Kidney epithelial cell (primary cell): ENCODE results near the gene TAC4. TPM values are rescaled to one million over a fixed set of nuclear protein-coding genes. Genes with fewer than 3 reads are reported as not detected.
A peak's percentile ranks its signal among the peaks of the same experiment; 100 is the strongest.

Experiments used
- DNase-seq: peaks from one replicate; pipeline ENCODE4 v3.0.0-alpha.2; 2010; ENCODE audit warnings: low read depth
- H3K27me3 ChIP-seq: 2 replicates; pipeline ENCODE4 v1.6.0; 2011; ENCODE audit warnings: low read length; ENCODE audit not compliant: control insufficient read depth, insufficient read depth
- H3K36me3 ChIP-seq: 2 replicates; pipeline ENCODE4 v1.5.1; 2011; ENCODE audit warnings: low read length; ENCODE audit not compliant: control insufficient read depth, insufficient read depth
- H3K4me3 ChIP-seq: 2 replicates; pipeline ENCODE4 v1.5.1; 2011; ENCODE audit warnings: low read depth, mild to moderate bottlenecking, control low read depth, low read length
- total RNA-seq: library from RNA; depleted of rRNA; stranded (reverse); fragments of >200 nt; gene quantifications from 2 replicates; pipeline ENCODE4 v1.2.3, GENCODE V29; 2015
- TF ChIP-seq, protein P1 (sequence below): IDR thresholded peaks from 2 replicates; pipeline ENCODE4 v1.5.1; 2011; ENCODE audit warnings: mild to moderate bottlenecking, moderate library complexity, low read length, control low read depth, inconsistent platforms; ENCODE audit not compliant: insufficient read depth, poor library complexity, severe bottlenecking

Gene TAC4
- total RNA-seq, 1 donor from 2014 or later, result not detected

DNA sequence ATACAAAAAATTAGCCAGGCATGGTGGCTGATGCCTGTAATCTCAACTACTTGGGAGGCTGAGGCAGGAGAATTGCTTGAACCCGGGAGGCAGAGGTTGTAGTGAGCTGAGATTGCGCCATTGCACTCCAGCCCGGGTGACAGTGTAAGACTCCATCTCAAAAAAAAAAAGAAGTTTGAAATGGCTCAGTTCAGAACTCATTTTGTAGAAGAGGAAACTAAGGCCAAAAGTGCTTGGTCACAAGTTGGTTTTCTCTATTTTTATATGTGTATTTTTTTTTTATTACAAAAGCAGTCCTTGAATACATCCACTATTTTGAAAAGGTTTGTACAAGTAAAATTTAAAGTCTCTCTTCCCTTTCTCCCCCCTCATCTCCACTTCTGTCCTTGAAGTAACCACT, 5.5 kb downstream of the TAC4 start:
- DNase-seq, result no peak
- no peaks in the 10 kb centered on the region for H3K27me3 ChIP-seq
- no peak overlapping the region for H3K4me3 ChIP-seq
- TF ChIP-seq, protein P1, sequence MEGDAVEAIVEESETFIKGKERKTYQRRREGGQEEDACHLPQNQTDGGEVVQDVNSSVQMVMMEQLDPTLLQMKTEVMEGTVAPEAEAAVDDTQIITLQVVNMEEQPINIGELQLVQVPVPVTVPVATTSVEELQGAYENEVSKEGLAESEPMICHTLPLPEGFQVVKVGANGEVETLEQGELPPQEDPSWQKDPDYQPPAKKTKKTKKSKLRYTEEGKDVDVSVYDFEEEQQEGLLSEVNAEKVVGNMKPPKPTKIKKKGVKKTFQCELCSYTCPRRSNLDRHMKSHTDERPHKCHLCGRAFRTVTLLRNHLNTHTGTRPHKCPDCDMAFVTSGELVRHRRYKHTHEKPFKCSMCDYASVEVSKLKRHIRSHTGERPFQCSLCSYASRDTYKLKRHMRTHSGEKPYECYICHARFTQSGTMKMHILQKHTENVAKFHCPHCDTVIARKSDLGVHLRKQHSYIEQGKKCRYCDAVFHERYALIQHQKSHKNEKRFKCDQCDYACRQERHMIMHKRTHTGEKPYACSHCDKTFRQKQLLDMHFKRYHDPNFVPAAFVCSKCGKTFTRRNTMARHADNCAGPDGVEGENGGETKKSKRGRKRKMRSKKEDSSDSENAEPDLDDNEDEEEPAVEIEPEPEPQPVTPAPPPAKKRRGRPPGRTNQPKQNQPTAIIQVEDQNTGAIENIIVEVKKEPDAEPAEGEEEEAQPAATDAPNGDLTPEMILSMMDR, result no peak
- H3K36me3 ChIP-seq, result no peaks in the 10 kb centered on the region

DNA sequence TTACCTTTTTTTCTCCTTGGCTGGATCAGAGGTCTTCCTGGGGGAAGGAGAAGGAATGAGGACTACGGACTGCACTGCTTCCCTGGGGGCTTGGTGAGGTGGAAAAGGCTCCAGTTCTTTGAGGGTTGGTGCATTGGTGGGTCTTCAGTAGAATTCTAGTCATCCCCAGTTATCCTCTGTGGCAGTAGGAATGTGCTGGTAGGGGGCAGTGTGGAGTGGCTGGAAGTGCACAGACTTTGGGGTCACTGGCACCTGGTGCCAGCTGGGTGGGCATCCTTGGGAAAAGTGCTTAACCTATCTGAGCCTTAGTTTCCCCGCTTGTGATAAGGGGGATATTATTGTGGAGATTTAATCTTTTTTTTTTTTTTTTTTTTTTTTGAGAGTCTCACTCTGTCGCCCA, 6.3 kb downstream of the TAC4 start:
- Histone ChIP-seq H3K27me3 (no peaks in the 10 kb centered on the region), H3K4me3 (no peak overlapping the region), H3K36me3 (no peaks in the 10 kb centered on the region)
- TF ChIP-seq, protein P1, result no peak
- DNase-seq, result no peak

- DNase-seq, result no peak
- no peak overlapping the region for H3K4me3 ChIP-seq
- no peaks in the 10 kb centered on the region for H3K27me3 ChIP-seq
- H3K36me3 ChIP-seq, result no peaks in the 10 kb centered on the region
- TF ChIP-seq, protein P1, result no peak
These were observed 8.4 kb downstream of the TAC4 start for GRCh38 chr17:49839455-49839854.

- peak overlapping the region; percentile 13 for H3K4me3 ChIP-seq
- H3K27me3 ChIP-seq, result no peaks in the 10 kb centered on the region
- no peaks in the 10 kb centered on the region for H3K36me3 ChIP-seq
- peak; percentile 82 for DNase-seq
- TF ChIP-seq, protein P1, result no peak
These were observed 11.5 kb downstream of the TAC4 start for GRCh38 chr17:49836111-49837030.

DNA sequence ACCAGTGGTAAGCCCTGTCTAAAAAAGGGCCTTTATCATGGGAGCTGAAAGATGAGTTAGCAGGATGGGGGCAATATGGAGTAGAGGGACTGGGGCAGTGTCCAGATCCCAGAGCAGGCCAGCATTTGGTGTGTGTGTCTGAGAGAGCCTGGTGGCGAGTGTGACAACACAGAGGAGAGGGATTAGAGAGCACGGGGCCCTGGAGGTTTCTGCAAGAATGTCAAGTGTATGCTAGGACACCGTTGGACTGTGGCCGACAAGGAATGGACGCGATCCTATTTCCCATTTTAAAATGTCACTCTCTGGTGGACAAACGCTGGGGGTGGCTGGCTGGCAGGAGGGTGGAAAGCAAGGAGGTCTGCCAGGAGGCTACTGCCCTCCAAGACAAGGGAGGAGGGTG, 12.4 kb downstream of the TAC4 start:
- no peak overlapping the region for H3K4me3 ChIP-seq
- no peak for DNase-seq
- H3K27me3 ChIP-seq, result no peaks in the 10 kb centered on the region
- H3K36me3 ChIP-seq, result no peaks in the 10 kb centered on the region
- TF ChIP-seq, protein P1, result no peak
